GM20000 (cell line): ENCODE results near the gene MPPED2.
"Not testable (repeated sequence)": the region's sequence is repeated elsewhere in the genome, so short reads cannot be mapped to it uniquely, and the experiment has no call there.

Experiments used
- DNase-seq: peaks from one replicate; pipeline ENCODE4 v3.0.0; 2012; ENCODE audit warnings: low spot score
- TF ChIP-seq, protein P1 (sequence below): IDR thresholded peaks from 2 replicates; pipeline ENCODE4 v1.5.1; 2012; ENCODE audit warnings: mild to moderate bottlenecking, control low read depth; ENCODE audit errors: extremely low read depth, missing control alignments

MPPED2 gene

DNA sequence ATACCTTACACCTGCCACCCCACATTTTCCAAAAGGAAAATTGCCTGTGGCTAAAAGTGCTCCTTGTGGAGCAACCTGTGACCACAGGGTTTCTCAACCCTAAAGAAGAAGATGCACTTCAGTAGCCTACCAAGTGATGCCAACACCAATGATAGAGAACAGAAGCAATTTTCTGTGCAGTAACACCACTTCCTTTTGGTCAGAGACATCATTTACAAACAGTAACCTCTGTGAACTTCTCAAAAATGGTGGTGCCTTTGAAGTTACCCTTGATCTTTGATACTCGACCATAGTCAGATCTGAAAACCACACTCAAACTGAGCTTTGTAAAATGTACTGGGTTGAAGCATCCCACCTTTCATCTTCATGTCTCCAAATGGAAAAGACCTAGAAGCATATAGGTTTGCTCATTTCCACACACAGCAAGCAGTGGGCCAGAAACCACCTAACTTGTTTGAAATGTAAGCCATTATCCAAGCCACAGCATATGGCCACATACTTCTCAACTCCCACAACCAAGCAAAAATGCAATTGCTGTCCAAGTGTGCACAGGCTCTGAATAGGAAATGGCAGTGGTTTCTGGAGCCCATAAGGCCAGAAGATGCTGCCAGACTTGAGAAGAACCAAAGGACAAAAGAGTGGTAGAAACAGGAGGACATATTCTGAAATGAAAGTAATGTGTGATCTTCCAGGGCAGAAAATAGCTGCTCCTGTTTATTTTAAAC, 24.3 kb downstream of the MPPED2 start:
- DNase-seq = no peak
- TF ChIP-seq, protein P1, sequence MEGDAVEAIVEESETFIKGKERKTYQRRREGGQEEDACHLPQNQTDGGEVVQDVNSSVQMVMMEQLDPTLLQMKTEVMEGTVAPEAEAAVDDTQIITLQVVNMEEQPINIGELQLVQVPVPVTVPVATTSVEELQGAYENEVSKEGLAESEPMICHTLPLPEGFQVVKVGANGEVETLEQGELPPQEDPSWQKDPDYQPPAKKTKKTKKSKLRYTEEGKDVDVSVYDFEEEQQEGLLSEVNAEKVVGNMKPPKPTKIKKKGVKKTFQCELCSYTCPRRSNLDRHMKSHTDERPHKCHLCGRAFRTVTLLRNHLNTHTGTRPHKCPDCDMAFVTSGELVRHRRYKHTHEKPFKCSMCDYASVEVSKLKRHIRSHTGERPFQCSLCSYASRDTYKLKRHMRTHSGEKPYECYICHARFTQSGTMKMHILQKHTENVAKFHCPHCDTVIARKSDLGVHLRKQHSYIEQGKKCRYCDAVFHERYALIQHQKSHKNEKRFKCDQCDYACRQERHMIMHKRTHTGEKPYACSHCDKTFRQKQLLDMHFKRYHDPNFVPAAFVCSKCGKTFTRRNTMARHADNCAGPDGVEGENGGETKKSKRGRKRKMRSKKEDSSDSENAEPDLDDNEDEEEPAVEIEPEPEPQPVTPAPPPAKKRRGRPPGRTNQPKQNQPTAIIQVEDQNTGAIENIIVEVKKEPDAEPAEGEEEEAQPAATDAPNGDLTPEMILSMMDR = no peak

DNA sequence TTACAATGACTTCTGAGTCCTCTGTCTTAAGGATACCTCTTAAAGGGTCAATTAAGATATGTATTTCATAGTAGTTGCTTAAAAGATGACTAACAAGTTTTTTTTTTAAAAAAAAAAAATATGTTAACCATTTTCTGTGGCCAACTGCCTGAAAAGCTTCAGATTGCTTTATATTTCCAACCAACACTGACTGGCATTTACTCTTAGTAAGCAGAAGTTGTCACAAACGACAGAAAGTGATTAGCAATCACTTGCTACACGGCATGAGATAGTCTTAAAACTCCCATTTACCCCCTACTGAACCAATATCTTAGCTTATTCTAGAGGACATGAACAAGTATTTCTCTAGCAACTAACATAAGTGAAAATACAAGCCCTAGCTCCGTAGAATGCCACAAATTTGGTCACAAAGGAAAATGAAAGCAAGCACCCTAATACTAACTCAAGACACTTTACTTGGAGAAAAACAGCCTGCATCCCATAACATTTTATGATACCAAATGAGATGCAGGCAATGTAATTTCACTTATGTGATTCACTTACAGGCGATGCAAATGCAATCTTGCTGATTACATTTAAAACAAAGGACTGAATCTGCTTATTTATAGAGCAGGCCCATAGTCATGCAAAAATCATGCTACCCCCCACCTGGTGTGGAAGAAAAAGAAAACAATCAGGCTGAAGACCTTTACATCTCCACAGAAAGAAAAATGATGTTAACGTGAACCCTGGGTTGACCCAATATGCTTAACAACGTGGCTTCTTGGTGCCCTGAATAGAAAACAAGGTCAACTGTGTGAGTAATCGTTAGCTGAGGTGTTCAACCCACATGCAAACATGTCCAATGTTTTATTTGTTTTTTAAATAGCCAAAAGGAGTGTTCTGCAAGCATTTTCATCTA, 25.7 kb downstream of the MPPED2 start:
- TF ChIP-seq, protein P1 = no peak
- no peak for DNase-seq

DNA sequence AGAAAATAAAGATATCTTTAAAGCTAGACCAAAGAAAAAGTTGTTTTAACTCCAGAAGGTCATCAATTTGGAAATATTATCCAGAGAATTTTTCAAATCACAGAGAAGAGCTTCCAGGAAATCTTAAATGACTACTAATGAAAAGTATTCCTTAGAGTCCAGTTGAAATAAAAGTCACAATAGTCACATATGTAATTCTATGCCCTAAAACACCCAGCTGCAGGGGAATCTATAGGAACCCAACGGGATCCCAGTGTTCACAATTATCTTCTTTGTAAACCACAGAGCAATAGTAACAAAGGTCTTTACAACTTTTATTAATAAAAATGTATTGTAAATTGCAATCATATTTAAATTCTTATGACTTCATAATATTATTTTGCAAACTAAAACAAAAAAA, 27.1 kb downstream of the MPPED2 start:
- TF ChIP-seq, protein P1 = no peak
- DNase-seq = no peak

DNA sequence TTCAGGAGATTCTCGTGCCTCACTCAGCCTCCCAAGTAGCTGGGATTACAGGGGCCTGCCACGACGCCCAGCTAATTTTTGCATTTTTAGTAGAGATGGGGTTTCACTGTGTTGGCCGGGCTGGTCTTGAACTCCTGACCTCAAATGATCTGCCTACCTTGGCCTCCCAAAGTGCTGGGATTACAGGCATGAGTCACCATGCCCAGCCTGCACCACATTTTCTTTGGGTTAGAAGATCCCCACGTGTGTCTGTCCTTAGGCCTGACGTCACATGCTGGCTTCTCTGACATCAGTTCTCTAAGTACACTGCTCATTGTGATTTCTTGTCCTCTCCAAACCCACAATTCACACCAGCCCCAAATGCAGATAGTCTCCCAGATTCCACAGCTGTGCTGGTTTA, 31.6 kb downstream of the MPPED2 start:
- DNase-seq = not testable (repeated sequence)

DNA sequence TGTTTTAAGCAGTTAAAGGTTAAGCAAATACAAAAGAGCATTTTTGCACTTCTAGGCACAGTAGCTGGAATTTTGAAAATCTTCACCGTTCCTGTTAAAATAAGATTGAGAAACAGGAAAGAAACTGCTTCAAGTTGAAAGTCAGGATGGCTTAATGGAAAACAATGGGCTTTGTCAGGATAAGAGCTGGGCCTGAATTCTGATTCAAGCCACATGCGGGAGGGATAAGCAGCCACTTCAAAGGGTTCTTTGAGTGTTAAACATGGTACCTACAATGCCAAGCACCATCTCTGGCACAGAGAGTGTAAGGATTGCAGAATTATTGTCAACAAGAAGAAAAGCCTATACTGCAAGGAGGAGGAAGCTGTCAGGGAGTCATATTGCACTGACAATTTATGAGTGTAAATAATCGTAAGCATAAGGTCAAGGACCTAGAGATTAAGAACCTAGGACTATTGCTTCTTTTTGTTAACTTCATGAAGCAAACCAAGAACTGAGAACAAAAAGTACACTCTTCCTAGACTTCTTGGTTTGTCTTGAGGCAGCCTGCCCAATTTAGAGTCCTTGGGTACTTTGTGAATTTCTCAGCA, 32.5 kb downstream of the MPPED2 start:
- DNase-seq = no peak
- TF ChIP-seq, protein P1 = no peak

DNA sequence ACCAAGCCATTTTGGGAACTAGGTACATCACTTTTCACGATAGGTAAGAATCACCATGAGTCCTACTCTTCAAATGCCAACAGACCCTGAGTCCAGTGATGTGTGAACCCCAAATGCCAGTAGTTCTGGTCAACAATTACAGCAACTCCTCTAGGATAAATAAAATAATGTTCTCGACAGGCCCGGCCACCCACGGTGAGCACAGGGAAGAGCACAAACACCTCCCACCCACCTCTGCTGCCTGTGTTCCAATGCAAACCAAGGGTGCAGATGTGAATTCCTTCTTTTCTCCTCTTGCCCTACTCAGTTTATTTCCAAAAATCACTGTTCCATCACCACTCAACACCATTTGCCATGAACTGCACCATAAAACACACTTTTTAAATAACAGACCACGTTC, 33.3 kb downstream of the MPPED2 start:
- DNase-seq = no peak
- TF ChIP-seq, protein P1 = no peak

DNA sequence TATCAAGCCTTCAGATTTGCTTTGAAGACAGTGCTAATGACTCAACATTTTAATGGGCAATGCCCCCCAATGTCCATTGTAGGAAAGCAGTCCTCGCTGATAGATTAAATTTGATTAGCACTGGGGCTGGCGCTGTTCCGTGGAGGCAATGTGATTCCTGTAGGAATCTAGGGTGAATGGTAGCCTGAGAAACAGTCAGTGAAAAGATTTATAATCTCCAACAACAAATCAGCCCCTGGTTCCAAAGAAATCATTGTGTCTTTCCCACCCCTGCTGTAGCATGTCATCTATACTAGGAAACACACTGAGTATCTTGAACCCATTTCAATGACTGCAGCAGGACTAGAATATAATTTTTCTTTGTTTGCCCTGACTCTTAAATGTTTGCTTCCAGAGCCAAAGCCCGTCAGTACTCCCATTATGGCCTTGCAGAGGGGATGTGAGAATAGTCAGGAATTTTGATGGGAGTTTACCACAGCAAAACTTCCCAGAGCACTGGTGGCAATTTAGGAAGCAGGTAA, 36.1 kb downstream of the MPPED2 start:
- DNase-seq = no peak
- TF ChIP-seq, protein P1 = no peak
